Suppressor macrophage treated with lipopolysaccharide for 4 hours (primary cell): ENCODE results near the gene PIK3C2B.
"Not testable (repeated sequence)": the region's sequence is repeated elsewhere in the genome, so short reads cannot be mapped to it uniquely, and the experiment has no call there.

Experiments
- DNase-seq: peaks from one replicate; pipeline ENCODE4 v3.0.0-alpha.2; 2020

Gene PIK3C2B

DNA sequence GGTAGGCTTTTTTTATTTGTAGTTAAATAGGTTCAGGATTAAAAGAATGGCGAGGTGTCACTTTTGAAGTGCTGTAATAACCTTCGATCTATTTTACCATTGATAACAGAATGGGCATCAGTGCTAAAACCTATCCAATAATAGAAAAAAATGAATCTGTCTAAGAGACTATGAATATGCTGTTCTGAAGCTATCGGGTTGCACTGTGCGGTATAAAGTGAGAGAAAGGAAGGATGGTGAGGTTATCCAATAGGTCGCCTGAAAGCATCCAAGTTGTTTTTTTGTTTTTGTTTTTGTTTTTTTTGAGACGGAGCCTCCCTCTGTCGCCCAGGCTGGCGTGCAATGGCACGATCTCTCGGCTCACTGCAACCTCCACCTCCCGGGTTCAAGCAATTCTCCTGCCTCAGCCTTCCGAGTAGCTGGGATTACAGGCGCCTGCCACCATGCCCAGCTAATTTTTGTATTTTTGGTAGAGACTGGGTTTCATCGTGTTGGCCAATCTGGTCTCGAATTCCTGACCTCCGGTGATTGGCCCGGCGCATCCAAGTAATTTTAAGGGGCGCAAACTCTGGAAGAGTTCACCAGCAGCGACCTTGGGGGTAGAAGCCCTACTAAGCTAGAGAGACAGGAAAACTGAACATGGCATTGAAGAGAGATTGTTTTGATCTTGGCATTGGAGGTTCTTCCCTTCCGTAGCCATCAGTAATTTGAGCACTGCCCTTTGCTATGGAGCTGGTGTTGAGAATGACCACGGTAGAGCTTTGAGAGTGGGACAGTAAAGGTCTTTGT, 12.9 kb upstream of the PIK3C2B start:
- peak; percentile 46 for DNase-seq

DNA sequence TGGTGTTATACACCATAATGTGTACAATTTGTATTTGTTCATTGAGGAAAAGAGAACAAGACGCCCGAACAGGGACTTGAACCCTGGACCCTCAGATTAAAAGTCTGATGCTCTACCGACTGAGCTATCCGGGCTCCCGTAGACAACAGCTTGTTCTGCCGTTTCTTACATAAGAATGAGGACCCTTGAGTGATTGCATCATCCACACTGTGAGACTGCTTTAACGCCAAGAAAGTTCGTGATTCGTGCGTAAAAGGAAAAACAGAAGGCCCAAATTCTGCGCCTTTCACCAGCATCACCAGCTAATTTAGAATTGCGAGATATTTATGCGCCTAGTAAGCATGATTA, 12.3 kb upstream of the PIK3C2B start:
- peak; percentile 95 for DNase-seq

DNA sequence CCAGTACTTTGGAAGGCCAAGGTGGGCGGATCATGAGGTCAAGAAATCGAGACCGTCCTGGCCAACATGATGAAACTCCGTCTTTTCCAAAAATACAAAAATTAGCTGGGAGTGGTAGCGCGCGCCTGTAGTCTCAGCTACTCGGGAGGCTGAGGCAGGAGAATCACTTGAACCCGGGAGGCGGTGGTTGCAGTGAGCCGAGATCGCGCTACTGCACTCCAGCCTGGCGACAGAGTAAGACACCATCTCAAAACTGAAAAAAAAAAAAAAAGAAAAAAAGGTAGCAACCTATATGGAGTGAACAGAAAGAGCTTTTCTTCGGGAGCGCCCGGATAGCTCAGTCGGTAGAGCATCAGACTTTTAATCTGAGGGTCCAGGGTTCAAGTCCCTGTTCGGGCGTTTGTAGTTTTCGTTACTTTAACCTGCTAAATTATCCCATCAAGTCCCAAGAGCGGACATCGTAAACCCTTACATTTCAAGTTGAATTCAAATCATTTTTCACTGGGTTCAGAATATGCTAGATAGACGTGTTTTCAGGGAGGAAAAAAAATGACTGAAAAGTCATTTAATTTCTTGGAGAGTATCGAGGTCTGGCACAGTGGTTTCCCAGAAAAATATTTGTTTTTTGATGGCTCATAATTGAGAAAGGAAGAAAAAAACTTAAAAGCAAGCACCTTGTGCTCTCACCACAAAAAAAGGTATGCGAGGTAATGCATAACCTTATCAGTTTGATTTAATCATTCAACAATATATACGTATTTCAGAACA, 11.8 kb upstream of the PIK3C2B start:
- DNase-seq = peak; percentile 90

DNA sequence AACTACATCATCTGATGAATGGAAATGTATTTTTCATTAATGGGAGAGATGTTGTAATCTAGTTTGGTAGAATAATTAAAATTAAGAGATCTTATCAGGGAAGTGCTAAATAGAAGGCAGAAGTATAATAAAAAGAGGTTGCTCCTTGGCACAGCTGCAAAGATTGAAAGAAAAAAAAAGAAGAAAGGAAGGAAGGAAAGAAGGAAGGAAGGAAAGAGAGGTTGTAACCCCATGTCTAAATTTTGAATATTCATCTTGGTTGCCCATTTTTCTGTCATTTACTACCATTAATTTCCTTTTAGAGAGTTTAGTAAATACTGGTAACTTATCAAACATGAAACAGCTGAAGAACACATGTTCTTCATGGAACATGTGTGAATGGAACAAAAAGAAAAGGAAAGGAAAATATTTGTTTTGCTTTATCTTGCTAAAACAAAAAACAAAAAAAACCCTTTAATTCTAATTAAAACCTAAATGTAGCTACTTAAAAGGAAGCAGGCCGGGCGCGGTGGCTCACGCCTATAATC, 11.1 kb upstream of the PIK3C2B start:
- no peak for DNase-seq

DNA sequence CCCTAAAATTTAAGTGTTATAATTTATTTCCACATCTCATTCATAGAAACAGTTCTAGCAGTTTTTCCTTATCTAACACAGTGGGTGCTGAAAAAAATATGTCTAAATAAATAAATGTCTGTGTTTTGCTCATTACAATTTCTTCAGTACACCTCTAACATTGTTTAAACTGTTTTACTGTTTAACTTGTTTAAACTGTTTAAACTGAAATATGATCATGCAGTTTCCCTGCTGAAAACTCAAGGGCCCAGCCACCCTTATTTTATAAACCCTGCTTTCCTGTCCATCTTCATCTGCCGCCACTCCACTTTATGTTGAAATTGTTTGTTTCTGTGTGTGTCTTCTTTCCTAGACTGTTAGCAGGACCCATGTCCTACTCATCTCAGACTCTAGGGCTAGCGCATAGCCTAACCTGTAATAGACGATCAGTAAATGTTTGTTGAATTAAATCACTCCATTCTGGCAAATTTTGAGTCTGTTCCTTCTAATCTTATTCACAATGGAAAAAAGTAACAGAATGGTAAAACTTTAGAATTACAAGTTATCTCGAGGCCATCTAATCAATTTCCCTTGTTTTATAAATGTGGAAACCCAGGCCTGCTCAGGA, 9.4 kb upstream of the PIK3C2B start:
- DNase-seq = no peak

DNA sequence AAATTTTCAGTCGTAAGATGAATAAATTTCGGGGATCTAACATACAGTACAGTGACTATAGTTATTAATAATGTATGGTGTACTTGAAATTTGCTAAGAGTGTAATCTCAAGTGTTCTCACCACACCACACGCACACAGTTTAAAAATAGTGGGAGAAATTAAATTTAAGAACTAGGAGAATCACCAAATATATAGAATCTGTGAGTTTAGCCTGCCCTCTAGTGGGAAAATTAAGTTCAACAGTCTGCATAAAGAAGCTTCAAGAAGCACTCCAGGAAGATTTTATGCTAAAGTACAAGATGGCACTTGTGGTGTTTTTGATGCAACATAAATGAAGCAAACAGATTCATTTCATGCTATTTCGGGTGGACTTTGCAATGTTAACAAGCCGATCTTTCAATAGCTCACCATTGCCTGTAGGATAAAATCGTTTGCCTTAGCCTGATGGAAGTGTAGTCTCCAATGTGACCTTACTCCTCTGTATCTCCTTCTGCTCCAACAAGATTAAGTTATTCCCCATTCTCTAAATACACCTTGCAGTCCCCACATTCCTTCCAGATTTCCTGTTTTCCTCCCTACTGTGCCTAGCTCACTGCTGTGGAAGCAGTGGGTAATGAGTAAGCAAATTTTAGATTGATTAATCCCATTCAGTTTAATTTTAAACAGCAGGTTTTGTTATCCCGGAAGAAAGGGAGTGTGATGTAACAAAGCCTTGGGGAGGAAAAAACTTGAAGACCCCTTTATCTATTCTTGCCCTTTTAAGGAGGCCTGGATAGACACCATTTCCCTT, 8.7 kb upstream of the PIK3C2B start:
- peak; percentile 83 for DNase-seq

DNA sequence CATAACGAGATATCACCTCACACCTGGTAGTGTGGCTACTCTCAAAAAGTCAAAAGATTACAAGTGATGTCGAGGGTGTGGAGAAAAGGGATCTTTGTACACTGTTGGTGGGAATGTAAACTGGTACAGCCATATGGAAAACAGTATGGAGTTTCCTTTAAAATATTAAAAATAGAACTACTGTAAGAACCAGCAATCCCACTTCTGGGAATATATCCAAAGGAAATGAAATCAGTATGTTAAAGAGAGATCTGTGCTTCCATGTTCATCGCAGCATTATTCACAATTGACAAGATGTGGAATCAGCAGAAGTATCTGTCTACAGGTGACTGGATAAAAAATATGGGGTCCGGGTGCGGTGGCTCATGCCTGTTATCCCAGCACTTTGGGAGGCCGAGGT, 7.6 kb upstream of the PIK3C2B start:
- DNase-seq = no peak

DNA sequence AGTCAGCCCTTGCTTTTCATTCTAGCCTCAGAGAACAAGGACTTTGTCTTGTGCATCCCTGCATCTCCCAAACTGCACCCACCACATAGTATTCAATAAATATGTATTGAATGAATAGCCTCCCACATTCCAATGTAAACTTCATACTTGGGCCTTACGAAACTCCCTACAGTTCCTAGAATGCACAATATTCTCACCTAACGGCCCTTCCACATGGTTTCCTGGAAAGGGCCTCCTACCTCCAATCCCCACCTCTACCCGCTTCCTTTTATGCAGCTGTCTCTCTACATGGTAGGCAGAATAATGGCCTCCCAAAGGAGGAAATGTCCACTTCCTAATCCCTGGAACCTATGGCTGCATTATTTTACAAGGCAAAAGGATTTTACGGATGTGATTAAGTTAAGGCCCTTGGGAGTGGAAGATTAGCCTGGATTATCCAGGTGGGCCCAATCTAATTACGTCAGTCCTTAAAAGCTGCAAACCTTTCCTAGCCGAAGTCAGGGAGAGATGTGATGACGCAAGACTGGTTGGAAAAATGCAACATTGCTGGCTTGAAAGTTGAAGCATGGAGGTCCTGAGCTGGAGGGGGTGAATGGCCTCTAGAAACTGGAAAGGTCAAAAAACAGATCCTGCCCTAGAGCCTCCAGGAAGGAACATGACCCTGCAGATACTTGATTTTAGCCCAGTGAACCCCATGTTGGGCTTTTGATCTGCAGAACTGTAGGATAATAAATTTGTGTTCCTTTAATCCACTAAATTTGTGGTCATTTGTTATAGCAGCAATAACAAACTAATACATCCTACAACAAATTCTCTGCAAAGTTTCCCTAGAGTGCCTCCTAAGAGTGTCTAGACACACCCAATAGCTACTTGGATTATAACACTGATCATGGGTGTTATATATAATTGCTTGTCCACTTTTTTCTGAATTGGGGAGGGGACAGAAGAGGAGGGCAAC, 5.2 kb upstream of the PIK3C2B start:
- DNase-seq = no peak

DNA sequence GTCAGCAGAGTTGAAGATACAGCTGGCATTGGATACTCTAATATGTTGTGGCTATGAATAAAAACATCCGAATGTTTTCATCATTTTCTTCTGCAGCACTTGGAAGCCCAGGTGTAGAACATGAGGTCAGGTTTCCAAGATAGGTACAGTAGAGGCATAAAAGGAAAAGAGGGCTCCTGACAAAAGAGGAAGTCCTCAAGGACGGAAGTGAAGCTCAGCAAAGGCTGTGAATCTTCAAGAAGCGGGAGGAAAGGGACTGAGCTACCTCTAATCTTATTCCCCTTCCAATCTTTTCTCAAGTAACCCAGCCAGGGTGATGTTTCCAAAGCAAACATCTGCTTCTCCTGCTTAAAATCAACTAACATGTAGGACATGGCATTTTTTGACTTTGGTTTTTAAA, 4.4 kb upstream of the PIK3C2B start:
- peak; percentile 43 for DNase-seq

DNA sequence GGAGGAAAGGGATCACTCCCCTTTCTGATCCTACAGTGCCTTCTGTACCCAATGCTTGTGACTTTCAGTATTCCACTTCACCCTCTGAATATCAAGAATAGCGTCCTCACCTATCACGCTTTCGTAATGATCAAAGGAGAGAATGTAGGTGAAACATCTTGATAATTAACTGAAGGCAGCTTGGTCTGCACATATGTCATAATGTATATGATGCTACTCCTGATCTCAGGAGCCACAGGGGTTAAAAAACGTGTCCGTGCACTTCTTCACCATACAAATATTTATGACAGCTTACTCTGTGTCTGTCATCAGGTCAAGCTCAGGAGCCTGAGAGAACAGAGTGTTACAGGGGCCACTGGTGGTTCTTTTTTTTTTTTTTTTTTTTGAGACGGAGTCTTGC, 1.2 kb upstream of the PIK3C2B start:
- no peak for DNase-seq

DNA sequence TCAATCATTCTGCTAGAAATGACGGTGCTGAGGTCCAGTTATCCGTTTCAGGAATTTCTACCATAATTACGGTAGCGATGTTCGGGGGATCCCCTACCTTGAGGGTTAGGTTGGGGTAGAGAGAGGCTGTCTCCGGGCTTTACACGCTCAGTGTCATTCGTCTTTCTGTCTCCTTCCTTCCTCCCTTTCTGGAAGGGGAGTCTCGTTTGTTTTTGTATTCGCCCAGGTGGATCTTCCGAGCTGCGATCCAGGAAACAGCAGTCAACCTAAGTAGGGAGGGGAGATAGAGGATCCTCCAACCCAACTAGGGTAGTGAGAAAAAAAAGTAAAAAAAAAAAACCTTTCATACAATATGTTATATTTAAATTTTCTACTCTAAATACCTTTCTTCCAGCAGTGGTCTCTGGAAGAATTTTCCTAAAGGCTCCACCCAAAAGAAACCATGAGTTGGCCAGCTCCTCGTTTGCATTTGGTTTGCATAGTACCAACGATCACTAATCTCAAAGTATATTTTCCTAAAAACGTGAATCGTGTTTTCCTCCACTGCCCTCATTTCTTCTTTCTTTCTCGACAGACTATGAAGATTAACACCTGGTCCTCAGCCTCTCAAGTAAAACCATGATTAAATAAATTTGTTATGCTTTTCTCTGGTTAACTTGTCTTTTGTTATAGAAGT, 611 bp upstream of the PIK3C2B start:
- DNase-seq = no peak

DNA sequence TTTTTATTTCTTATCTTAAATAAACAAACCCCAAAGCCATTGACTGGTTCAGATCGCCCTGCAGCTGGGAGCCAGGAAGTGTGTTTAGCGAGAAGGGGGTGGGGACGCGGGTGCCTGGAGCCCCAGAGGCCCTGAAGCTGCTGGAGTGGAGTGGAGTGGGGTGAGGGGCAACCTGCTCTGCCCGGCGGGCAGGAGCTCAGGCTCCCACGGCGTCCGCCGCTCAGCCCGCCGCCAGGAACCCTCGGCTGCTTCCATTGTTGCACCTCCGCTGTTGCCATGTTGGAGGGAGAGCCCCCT, 673 bp downstream of the PIK3C2B start:
- no peak for DNase-seq

DNA sequence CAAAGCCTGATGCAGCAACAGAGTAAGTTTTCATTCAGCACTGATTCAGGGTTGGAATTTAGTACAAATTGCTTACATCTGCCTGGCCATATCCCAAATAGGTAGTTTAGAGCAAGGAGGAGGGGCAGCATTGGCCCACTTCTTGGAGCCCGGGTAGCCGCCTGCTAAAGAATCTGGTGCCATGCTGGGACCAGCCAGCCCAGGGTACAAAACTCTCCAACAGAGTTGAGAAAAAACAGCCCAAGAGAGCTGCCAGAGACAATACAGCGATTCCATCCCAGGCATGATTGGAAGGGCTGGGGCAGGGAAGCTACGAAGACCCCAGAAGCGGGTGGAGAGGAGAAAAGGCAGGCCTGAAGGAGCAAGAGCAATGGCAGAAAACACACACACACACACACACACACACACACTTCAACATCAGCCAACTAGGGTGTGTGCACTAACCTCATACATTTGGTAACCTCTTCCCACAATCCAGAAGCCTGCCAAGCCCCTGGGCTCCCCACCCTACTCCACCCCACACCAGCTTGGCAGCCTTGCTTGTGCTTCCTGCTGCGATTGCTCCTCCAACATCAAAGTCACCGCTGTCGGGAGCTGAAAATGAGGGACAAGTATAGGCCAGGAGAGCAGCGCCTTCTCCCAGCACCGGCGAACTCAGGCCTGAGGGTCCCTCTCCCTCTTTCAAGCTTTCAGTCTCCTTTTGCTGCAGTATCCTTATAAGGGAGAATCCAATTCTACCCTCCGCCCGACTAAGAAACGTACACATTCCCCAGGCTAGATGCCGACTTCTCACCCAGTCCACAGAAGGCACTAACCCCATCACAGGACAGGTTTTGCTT, 1.2 kb downstream of the PIK3C2B start:
- DNase-seq = no peak

DNA sequence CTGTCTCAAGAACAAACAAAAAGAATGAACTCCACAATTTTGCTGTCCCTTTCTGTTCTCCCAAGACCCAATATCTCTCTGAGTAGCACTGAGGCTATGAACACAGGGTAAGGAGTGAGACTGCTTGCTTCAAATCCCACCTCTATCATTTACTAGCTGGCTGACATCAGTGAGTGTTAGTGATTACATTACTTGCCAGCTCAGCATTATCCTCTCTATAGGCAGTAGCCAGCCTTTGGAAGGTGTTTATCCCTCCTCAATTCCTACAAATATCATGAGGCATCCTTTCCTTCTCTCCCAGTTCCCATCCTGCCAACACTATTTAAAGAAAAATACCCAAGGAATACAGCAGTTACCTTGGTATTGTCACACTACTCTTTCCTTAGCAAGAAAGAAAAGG, 3.0 kb downstream of the PIK3C2B start:
- DNase-seq = no peak

DNA sequence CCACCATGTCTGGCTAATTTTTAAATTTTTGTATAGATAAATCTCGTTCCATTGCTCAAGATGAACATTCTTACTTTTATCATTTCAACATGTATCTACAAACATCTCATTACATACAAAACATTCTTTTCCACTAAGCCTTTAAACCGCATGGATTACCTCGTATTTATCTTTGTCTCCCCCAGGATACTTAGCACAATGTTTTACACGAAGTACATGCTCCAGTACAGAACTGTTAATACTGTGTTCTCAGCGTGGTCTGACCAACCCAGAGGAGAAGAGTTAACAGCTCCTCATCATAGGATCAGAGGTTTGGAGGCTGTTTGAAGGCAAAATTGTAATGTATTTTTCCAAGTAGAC, 7.4 kb downstream of the PIK3C2B start:
- no peak for DNase-seq

DNA sequence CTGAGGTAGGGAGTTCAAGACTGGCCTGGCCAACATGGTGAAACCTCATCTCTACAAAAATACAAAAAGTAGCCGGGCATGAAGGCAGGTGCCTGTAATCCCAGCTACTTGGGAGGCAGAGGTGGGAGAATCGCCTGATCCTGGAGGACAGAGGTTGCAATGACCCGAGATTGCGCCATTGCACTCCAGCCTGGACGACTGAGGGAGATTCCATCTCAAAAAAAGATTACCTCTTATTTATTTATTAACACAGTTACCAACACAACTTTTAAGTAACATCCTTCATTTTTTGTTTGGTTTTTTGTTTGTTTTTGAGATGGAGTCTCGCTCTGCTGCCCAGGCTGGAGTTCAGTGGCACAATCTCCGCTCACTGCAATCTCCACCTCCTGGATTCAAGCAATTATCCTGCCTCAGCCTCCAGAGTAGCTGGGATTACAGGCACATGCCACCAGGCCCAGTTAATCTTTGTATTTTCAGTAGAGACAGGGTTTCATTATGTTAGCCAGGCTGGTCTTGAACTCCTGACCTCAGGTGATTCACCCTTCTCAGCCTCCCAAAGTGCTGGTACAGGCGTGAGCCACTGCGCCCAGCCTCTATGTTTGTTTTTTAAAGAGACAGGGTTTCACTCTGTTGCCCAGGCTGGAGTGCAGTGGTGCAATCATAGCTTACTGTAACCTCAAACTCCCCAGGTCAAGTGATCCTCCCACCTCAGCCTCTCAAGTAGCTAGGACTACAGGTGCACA, 7.9 kb downstream of the PIK3C2B start:
- not testable (repeated sequence) for DNase-seq

DNA sequence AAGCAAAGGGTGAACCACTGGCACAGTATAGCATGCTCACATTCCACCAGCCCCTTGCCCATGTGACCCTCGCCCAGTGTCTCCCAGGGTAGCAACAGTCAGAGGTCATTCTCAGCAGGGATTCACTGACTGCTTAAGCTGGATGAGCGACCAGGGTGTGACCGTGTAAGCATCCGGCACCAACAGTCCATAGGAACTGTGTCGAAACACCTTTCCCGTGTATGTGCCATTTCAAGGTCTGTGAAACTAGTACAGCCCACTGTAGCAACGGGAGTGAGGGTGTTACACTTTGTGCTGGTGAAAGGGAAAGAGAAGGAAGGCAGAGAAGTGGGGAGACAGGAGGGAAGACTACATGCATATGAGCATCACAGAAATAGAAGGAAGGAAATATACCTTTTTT, 10.8 kb downstream of the PIK3C2B start:
- DNase-seq = no peak

DNA sequence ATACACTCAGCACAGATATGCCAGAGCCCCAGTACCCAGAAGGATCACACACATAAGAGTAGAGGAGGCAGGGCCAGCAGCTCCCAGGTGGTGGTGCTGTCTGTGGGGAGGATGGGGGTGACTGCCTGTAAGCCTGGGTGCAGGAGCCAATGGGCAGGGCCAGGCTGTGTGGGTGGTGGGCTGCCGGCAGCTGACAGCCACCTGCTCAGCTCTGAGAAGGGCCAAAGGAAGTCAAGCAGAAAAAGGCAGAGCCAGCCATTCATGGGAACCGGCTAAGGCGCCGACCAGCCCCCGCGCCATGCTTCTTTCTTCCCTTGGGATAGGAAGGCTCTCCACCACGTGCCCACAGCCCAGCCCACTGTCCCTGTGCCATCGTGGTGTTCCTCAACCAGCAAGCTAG, 14.1 kb downstream of the PIK3C2B start:
- DNase-seq = no peak

DNA sequence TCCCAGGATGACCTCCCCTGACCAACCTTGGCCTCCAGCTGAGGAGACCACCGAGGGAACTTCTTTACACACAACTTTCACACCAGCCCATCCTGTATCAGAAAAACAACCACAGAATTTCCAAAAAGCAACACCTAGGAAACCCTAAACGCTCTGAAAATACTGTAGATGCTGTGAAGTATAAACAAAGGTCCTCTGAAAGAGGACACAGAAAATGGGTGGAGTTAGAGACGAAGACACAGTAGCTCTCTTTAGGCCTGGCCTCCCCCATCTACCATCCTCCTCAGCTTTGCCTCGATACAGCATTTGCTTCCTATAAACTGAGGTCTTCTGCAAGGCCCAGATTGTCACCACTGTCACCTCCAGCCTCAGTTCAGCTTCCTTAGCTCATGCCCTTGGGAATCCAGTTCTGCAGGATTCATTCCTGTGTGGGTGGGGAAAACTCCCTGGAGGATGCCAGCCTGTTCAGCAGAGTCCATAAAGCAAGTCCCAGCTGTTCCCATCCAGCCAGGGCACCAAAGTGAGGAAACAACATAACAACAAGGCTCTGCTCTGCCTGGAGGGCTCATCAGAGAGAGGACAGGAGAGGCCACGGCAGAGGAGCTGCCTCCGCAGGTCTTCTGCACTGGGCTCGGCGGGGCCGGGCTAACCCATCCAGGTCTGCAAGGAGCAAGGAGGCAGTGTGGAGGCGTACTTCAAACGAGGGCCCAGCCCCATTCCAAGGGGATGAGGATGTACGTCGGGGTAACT, 15.0 kb downstream of the PIK3C2B start:
- no peak for DNase-seq
